Left renal cortex interstitium (tissue), 4 donors: ENCODE data around the gene RBM44. TPM values are rescaled to one million over a fixed set of nuclear protein-coding genes. Genes with fewer than 3 reads are reported as not detected.
"Not testable (repeated sequence)": the region's sequence is repeated elsewhere in the genome, so short reads cannot be mapped to it uniquely, and the experiment has no call there.

Experiments used
- DNase-seq, 4 donors: peaks; one replicate each; pipeline ENCODE4 v3.0.0-alpha.2; 2013; ENCODE audit warnings: low read depth in 4 of 4, low spot score in 2 of 4, missing footprints in 1 of 4
- polyA plus RNA-seq, 4 donors: library from polyadenylated mRNA; unstranded; fragments of 120-200 nt; gene quantifications; one replicate each; pipeline ENCODE4 v1.2.1, GENCODE V29; 2013; ENCODE audit not compliant: insufficient read length in 4 of 4

RBM44 gene
- polyA plus RNA-seq, 4 donors, result 0.30 to 1.4 (median 0.68) TPM

GRCh38 chr2:237779521-237779920 lies 19.1 kb upstream of the RBM44 start:
- no peak for DNase-seq

GRCh38 chr2:237782181-237782580 lies 16.4 kb upstream of the RBM44 start:
- no peak for DNase-seq

- DNase-seq, result not testable (repeated sequence)
Observed at GRCh38 chr2:237783678-237784077, 14.9 kb upstream of the RBM44 start.

GRCh38 chr2:237786936-237787335 lies 11.6 kb upstream of the RBM44 start:
- no peak for DNase-seq

- DNase-seq, result no peak
Observed at GRCh38 chr2:237790353-237790752, 8.2 kb upstream of the RBM44 start.

GRCh38 chr2:237791977-237792727 lies 6.4 kb upstream of the RBM44 start:
- DNase-seq, result no peak

GRCh38 chr2:237797253-237797652 lies 1.3 kb upstream of the RBM44 start:
- no peak for DNase-seq

GRCh38 chr2:237799060-237799428 lies 465 bp downstream of the RBM44 start:
- DNase-seq, result no peak

GRCh38 chr2:237801466-237801865 lies 2.9 kb downstream of the RBM44 start:
- no peak for DNase-seq

GRCh38 chr2:237806334-237806733 lies 7.8 kb downstream of the RBM44 start:
- DNase-seq, result no peak

- DNase-seq, result no peak
Observed at GRCh38 chr2:237815637-237816036, 17.1 kb downstream of the RBM44 start.

- DNase-seq, result no peak
Observed at GRCh38 chr2:237816531-237816930, 18.0 kb downstream of the RBM44 start.

GRCh38 chr2:237818066-237818473 lies 19.5 kb downstream of the RBM44 start:
- DNase-seq, result no peak

GRCh38 chr2:237819231-237819630 lies 20.7 kb downstream of the RBM44 start:
- no peak for DNase-seq

- DNase-seq, result no peak
Observed at GRCh38 chr2:237820421-237820820, 21.8 kb downstream of the RBM44 start.

GRCh38 chr2:237823544-237823943 lies 25.0 kb downstream of the RBM44 start:
- no peak for DNase-seq

GRCh38 chr2:237824085-237824484 lies 25.5 kb downstream of the RBM44 start:
- DNase-seq, result no peak

GRCh38 chr2:237827421-237827987 lies 28.9 kb downstream of the RBM44 start:
- no peak for DNase-seq

- no peak for DNase-seq
Observed at GRCh38 chr2:237830522-237830921, 31.9 kb downstream of the RBM44 start.

GRCh38 chr2:237833546-237833945 lies 35.0 kb downstream of the RBM44 start:
- DNase-seq, result no peak

- no peak for DNase-seq
Observed at GRCh38 chr2:237835372-237835771, 36.8 kb downstream of the RBM44 start.

- no peak for DNase-seq
Observed at GRCh38 chr2:237841051-237841450, 42.5 kb downstream of the RBM44 start.
